ENCODE measurements around the gene SLC39A13. TPM values are rescaled to one million over a fixed set of nuclear protein-coding genes. Genes with fewer than 3 reads are reported as not detected.

The SLC39A13 gene
- total RNA-seq (2014; rRNA removed; shearing (Covaris generic)), result 51.9 and 69.9 TPM in 2 replicates
- 59.7 and 59.9 TPM in 2 replicates for polyA plus RNA-seq (2015; cell fraction: cytosol; rRNA removed)
- 176 and 192 TPM in 2 replicates for polyA plus RNA-seq (2015; cell fraction: nucleus; rRNA removed)

DNA sequence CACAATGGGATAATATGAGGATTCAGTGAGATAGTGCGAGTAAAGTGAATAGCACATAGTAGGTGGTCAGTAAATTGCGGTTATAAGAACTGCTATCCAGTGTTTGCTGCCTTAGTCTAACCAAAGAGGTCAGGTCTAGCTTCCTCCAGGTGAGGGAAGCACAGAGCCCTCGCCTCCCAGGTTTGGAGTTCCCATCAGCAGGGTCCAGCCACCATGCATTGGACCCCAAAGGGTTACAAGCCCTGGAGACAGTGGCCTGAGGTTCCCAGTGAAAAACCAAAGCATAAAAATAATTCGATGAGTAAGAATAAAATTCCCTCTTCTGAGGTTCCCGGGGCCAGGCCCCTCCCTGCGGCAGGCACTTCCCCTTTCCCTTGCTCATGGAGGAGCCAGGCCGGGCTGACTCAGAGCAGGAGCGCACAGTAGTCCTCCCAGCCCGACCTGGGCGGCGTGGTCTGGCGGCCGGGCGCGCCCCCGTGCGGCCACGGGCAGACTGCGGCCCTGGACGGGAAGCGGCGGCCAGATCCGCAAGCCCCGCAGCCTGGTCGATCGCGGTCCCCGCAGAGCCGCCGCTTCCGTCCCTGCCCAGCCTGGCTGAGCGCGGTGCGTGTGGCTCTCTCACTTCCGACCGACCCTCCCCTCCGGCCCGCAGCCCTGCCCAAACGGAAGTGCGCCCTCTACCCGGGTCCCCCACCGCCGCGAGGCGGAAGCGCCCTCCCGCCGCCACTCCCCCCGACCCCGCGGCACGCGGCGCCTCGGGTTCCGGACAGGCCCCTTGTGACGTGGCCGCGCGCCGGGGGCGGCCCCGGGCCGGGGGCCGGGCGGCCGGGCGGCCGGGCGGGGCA, at the start of gene SLC39A13:
SLC39A13 (plus strand) TSS at position 845 of the 845 bp plus-strand sequence. CDS start 1,505 bp downstream, outside the sequence.
- DNase-seq (ENCODE audit: low read depth), result peak; percentile 97

DNA sequence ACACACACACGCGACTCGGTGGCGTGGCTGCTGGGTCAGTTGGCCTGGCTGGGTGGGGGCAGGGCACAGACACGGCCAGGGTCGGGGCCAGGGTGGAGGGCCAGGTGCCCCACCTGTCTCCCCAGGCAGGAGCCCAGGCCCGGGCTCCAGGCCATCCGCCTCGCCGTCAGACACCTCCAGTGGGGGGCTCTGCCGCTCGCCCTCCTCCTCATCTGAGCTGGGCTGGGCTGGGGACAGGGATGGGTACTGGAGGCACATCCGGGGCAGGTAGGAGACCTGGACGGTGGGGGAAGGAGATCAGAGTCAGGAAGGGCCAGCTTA, 49.7 kb upstream of the SLC39A13 start:
- DNase-seq (ENCODE audit: low read depth), result no peak

- no peak for DNase-seq (ENCODE audit: low read depth)
These were observed 49.2 kb upstream of the SLC39A13 start for GRCh38 chr11:47359162-47359561.

GRCh38 chr11:47359586-47359985, 48.8 kb upstream of the SLC39A13 start:
- DNase-seq (ENCODE audit: low read depth), result peak; percentile 34

- no peak for DNase-seq (ENCODE audit: low read depth)
These were observed 48.0 kb upstream of the SLC39A13 start for GRCh38 chr11:47360341-47360740.

DNA sequence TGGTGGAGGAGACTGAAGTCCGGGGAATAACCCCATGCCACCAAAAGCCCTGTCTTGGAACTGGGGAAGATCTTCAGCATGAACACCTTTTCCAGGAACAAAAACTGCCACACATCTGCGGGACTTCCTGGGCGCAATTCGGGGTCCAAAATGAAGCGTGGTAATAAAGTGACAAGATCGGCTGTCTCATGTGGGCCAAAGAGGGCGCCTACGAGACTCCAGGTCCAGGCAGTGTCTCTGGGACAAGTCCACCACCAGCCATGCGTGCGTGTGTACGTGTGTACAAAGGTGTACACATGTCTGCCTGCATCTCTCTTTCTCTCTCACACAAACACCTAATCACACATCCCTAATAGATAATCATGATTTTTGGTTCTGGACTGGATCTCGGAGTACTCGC, 47.0 kb upstream of the SLC39A13 start:
- DNase-seq (ENCODE audit: low read depth), result no peak

DNA sequence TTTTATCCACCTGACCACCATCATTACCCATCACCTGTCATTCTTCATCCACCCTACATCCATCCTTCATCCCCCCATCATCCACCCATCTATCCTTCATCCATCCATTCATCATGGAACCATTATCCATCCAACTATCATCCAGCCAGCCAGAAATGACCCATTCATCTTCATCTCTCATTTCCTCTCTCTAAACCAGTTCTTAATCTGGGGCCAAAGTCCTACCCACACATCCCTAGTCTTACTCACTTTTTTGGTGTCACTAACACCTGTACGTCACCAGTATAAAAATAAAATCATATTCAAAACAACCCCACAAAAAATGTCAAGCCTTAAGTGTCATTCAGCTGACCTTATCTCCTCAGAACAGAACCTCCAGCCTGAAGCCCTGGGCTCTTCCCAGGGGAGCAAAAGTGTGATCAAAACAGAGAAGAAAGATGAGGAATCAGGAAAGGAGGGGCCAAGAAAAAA, 42.3 kb upstream of the SLC39A13 start:
- DNase-seq (ENCODE audit: low read depth), result no peak

GRCh38 chr11:47369676-47370075, 38.7 kb upstream of the SLC39A13 start:
- no peak for DNase-seq (ENCODE audit: low read depth)

GRCh38 chr11:47372422-47372821, 36.0 kb upstream of the SLC39A13 start:
- DNase-seq (ENCODE audit: low read depth), result no peak

DNA sequence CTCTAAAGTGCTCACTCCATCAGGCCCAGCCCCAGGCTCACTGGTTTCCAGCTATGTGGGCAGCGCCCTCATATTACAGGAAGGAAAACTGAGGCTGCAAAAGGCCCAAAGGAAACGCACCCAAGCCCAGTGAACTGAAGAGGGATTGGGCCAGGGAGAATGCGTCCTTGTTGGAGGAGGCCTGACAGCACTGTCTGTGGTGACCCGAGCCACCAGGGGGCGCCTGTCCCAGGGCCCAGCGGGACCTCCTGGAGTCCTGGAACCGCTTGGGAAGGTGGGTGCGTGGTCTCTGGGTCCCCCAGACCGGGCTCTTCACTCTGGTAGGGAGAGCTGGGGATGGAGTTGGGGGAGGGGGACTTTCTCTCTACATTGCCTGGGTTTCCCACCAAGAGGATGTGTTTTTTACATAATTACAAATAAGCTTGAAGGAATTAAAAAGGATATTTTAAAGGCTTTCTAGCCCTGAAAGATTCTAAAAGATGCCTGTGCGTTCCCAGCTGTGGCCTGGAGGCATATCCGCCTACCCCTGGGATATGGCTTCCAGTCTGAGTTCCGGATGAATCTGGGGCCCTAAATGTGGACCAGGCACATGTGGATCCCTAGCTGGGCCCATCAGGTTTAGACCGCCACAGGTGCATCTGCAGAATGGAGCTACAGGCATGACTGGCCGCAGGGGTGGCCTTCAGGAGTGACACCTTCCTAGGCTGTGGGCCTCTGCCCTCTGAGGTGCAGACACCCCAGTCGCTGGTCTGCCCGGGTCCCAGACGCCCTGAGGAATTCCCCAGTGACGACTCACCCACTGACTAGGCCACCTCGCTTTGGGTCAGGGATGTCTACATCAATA, 34.3 kb upstream of the SLC39A13 start:
- DNase-seq (ENCODE audit: low read depth), result peak; percentile 60

GRCh38 chr11:47374720-47375019, 33.7 kb upstream of the SLC39A13 start:
- DNase-seq (ENCODE audit: low read depth), result no peak

GRCh38 chr11:47375020-47375419, 33.4 kb upstream of the SLC39A13 start:
- no peak for DNase-seq (ENCODE audit: low read depth)

- no peak for DNase-seq (ENCODE audit: low read depth)
These were observed 32.8 kb upstream of the SLC39A13 start for GRCh38 chr11:47375546-47376085.

- no peak for DNase-seq (ENCODE audit: low read depth)
These were observed 32.3 kb upstream of the SLC39A13 start for GRCh38 chr11:47376107-47376524.

- DNase-seq (ENCODE audit: low read depth), result no peak
These were observed 31.6 kb upstream of the SLC39A13 start for GRCh38 chr11:47376525-47377371.

DNA sequence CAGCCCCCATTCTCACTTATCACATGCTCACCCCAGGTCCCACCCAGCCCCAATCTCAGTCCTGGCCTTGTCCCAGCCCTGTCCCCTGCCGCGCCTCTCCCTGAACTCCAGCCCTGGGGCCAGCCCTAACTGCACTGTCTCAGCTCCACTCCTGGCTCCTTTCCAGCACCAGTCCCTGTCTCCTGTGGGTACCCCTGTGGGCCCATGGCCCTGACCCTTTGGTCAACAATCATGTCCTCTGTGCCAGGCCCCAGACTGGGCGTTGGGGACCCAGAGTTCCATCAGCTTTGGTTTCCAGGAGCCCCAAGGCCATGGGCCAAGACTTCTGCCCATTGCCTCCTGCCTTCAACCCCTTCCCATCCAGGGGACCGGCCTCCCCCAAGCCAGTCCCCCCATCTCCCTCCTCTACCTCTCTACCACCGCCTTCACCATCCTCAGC, 30.8 kb upstream of the SLC39A13 start:
- no peak for DNase-seq (ENCODE audit: low read depth)

- no peak for DNase-seq (ENCODE audit: low read depth)
These were observed 30.2 kb upstream of the SLC39A13 start, which contains the start of gene SPI1 for GRCh38 chr11:47378010-47378835. Gene SPI1 (minus strand): TSS chr11:47378547. CDS start chr11:47378353, 194 bp downstream.

DNA sequence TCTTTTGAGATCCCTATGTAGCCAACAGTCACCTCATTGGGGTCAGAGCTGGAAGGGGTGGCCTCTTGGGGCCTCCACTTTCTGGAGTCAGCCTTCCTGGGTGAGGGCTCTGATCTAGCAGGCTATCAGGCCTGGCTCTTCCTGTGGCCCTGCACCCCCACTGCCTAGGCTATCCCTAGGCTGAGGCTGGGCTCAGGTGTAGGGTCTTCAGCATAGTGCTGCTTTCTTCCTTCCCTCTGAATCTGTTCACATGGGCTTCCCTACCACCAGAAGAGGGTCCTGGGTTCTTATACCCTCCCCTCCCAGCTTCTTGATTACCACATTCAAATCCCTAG, 29.6 kb upstream of the SLC39A13 start:
- DNase-seq (ENCODE audit: low read depth), result no peak

GRCh38 chr11:47379317-47379716, 29.1 kb upstream of the SLC39A13 start:
- no peak for DNase-seq (ENCODE audit: low read depth)

DNA sequence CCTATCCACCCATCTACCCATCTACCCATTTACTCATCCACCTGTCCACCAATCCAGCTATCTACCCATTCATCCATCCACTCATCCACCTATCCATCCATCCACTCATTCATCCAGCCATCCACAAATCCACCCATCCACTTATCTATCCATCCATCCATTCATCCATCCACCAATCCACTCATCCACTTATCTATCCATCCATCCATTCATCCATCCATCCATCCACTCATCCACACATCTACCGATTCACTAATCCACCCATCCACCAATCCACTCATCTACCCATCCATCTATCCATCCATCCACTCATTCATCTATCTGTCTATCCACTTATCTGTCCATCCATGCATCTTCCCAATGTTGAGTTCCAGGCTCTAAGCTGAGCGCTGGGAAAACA, 28.3 kb upstream of the SLC39A13 start:
- no peak for DNase-seq (ENCODE audit: low read depth)
